SK-N-SH treated with all-trans-retinoic acid at 6 μM for 48 hours (cell line): ENCODE results near the gene DCBLD1.

ENCODE experiments used
- ATAC-seq: fragments of 200-7000 bp; cut with Tn5 transposase; 3 replicates; pipeline ENCODE4 v1.9.1; 2020; ENCODE audit warnings: mild to moderate bottlenecking, moderate library complexity
- BACH2 ChIP-seq: fragments of 250-450 bp; sonication (Bioruptor Pico); IDR thresholded peaks from 2 replicates; pipeline ENCODE4 v1.9.0; 2021; ENCODE audit warnings: mild to moderate bottlenecking, borderline replicate concordance
- CREB5 ChIP-seq: fragments of 250-450 bp; sonication (Bioruptor Pico); IDR thresholded peaks from 2 replicates; pipeline ENCODE4 v1.5.1; 2020; ENCODE audit warnings: low read depth, mild to moderate bottlenecking, moderate library complexity
- CSDC2 ChIP-seq: fragments of 250-450 bp; sonication (Bioruptor Pico); IDR thresholded peaks from 2 replicates; pipeline ENCODE4 v1.5.0; 2020; ENCODE audit warnings: mild to moderate bottlenecking, moderate library complexity
- ISL1 ChIP-seq: fragments of 250-450 bp; sonication (Bioruptor Pico); IDR thresholded peaks from 2 replicates; pipeline ENCODE4 v2.1.2; 2022; ENCODE audit warnings: mild to moderate bottlenecking, moderate library complexity
- OSR1 ChIP-seq: fragments of 250-450 bp; sonication (Bioruptor Pico); IDR thresholded peaks from 2 replicates; pipeline ENCODE4 v1.8.0; 2022; ENCODE audit warnings: moderate library complexity, mild to moderate bottlenecking, inconsistent platforms
- PATZ1 ChIP-seq: fragments of 250-450 bp; sonication (Bioruptor Pico); IDR thresholded peaks from 2 replicates; pipeline ENCODE4 v1.8.0; 2020; ENCODE audit warnings: mild to moderate bottlenecking, moderate library complexity, borderline replicate concordance
- PPARA ChIP-seq: fragments of 250-450 bp; sonication (Bioruptor Pico); IDR thresholded peaks from 2 replicates; pipeline ENCODE4 v1.5.0; 2020; ENCODE audit warnings: mild to moderate bottlenecking, borderline replicate concordance
- RARB ChIP-seq: fragments of 250-450 bp; sonication (Bioruptor Pico); IDR thresholded peaks from 2 replicates; pipeline ENCODE4 v1.8.0; 2021; ENCODE audit warnings: mild to moderate bottlenecking, moderate library complexity
- SNAI2 ChIP-seq: fragments of 250-450 bp; sonication (Bioruptor Pico); IDR thresholded peaks from 2 replicates; pipeline ENCODE4 v1.5.0; 2020; ENCODE audit warnings: mild to moderate bottlenecking, moderate library complexity
- TCF4 ChIP-seq: fragments of 250-450 bp; sonication (Bioruptor Pico); IDR thresholded peaks from 2 replicates; pipeline ENCODE4 v1.8.0; 2021; ENCODE audit warnings: mild to moderate bottlenecking, moderate library complexity, borderline replicate concordance
- TSHZ2 ChIP-seq: fragments of 250-450 bp; sonication (Bioruptor Pico); IDR thresholded peaks from 2 replicates; pipeline ENCODE4 v1.5.0; 2020; ENCODE audit warnings: mild to moderate bottlenecking, moderate library complexity
- ZNF565 ChIP-seq: fragments of 450-650 bp; formaldehyde crosslinking; conservative IDR thresholded peaks from 2 replicates; pipeline ENCODE4 v1.5.0; 2020; ENCODE audit warnings: low read depth, mild to moderate bottlenecking, moderate library complexity
- ZNF70 ChIP-seq: fragments of 450-650 bp; formaldehyde crosslinking; IDR thresholded peaks from 2 replicates; pipeline ENCODE4 v1.5.0; 2020; ENCODE audit warnings: mild to moderate bottlenecking, moderate library complexity
- ZNF8 ChIP-seq: fragments of 450-650 bp; formaldehyde crosslinking; IDR thresholded peaks from 2 replicates; pipeline ENCODE4 v1.5.0; 2020; ENCODE audit warnings: mild to moderate bottlenecking, moderate library complexity
- TF ChIP-seq, protein P1 (sequence below): fragments of 250-450 bp; sonication (Bioruptor Pico); IDR thresholded peaks from 2 replicates; pipeline ENCODE4 v1.8.0; 2021; ENCODE audit warnings: low read depth, mild to moderate bottlenecking, moderate library complexity, borderline replicate concordance

Gene DCBLD1

GRCh38 chr6:117525607-117526006 lies 43.1 kb downstream of the DCBLD1 start (continued):
- TF ChIP-seq RARB = no peak
- TF ChIP-seq OSR1 = no peak
- TF ChIP-seq CSDC2 (CRISPR knock-in tag) = no peak

GRCh38 chr6:117530467-117531242 lies 48.2 kb downstream of the DCBLD1 start:
- peak; percentile 23; the same call in 2 of the 3 replicates for ATAC-seq
- TF ChIP-seq RARB (no peak), ZNF8 (CRISPR knock-in tag) (no peak), BACH2 (CRISPR knock-in tag) (no peak), ISL1 (CRISPR knock-in tag) (no peak), SNAI2 (no peak), CSDC2 (CRISPR knock-in tag) (no peak), CREB5 (CRISPR knock-in tag) (no peak), TCF4 (CRISPR knock-in tag) (no peak), ZNF70 (CRISPR knock-in tag) (no peak), TSHZ2 (CRISPR knock-in tag) (no peak), ZNF565 (CRISPR knock-in tag) (no peak), PPARA (CRISPR knock-in tag) (no peak)
- TF ChIP-seq, protein P1, sequence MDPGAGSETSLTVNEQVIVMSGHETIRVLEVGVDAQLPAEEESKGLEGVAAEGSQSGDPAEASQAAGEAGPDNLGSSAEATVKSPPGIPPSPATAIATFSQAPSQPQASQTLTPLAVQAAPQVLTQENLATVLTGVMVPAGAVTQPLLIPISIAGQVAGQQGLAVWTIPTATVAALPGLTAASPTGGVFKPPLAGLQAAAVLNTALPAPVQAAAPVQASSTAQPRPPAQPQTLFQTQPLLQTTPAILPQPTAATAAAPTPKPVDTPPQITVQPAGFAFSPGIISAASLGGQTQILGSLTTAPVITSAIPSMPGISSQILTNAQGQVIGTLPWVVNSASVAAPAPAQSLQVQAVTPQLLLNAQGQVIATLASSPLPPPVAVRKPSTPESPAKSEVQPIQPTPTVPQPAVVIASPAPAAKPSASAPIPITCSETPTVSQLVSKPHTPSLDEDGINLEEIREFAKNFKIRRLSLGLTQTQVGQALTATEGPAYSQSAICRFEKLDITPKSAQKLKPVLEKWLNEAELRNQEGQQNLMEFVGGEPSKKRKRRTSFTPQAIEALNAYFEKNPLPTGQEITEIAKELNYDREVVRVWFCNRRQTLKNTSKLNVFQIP (CRISPR knock-in tag) = no peak
- TF ChIP-seq, all 23 proteins: peak for 0

DNA sequence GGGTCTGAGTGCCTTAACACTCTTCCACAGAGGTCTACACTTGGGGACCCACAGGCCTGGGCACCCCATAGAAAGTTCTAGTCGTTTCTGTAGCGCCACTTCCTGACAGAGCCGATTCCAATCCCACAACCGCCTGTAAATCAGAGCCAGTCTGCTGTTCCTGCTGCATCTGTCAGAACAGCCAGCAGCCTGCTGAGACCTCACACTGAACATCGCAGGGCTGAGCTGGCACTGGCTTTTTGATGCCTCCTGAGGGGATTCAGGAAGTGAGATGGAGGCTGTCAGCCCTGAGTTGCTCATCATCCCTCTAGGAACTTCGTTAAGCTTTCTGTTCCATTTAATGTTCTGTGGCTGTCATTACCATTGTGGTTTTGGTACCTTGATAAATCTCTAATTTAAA lies 48.9 kb downstream of the DCBLD1 start:
- peak; percentile 73 for ATAC-seq
- TF ChIP-seq ZNF70 (CRISPR knock-in tag) = no peak
- TF ChIP-seq PATZ1 (CRISPR knock-in tag) = no peak
- no peak for TF ChIP-seq ZNF565 (CRISPR knock-in tag)
- TF ChIP-seq TCF4 (CRISPR knock-in tag) = no peak
- TF ChIP-seq TSHZ2 (CRISPR knock-in tag) = no peak
